Measurements from ENCODE around the gene DBN1. TPM values are rescaled to one million over a fixed set of nuclear protein-coding genes. Genes with fewer than 3 reads are reported as not detected.
A peak's percentile ranks its signal among the peaks of the same experiment; 100 is the strongest.

DBN1 gene
- total RNA-seq, 2 experiments from 2014 or later = 101 to 105 TPM

GRCh38 chr5:177428574-177429217, 44.7 kb downstream of the DBN1 start:
- Mint-ChIP-seq H3K36me3 (ENCODE audit: low read depth) (peaks cover 61% of the 10 kb centered on the region), H3K4me3 (peak overlapping the region; percentile 97), H3K4me1 (ENCODE audit: low read depth) (peaks cover 55% of the 10 kb centered on the region), H3K27me3 (no peaks in the 10 kb centered on the region), H3K27ac (peak overlapping the region; percentile 98), H3K9me3 (no peaks in the 10 kb centered on the region)
- CTCF ChIA-PET = interaction anchor here (1.1 to 10.5 kb wide), 9 partner anchors 17 to 72 kb away, joined by 3 to 159 read pairs (median 7); partner anchors contain the start of genes F12 and PFN3
- DNase-seq (peak; percentile 45), ATAC-seq (no peak)
- no peak for TF ChIP-seq CTCF (IDR thresholded peaks at IDR 0.05)
- intact Hi-C loops (cut with micrococcal nuclease) = no loop called here
- POLR2A ChIA-PET = interaction anchor here (0.6 to 15.2 kb wide), 15 partner anchors 12 to 105 kb away, joined by 3 to 606 read pairs (median 4); partner anchors contain the start of genes LMAN2 and PRR7

- TF ChIP-seq CTCF (IDR thresholded peaks at IDR 0.05) = no peak
- no peak for ATAC-seq
- peak; percentile 70 for DNase-seq
- intact Hi-C loops (cut with micrococcal nuclease) = no loop called here
- no peaks in the 10 kb centered on the region for H3K9me3 Mint-ChIP-seq
- no peaks in the 10 kb centered on the region for H3K27me3 Mint-ChIP-seq
- H3K4me3 Mint-ChIP-seq = peak overlapping the region; percentile 97
- POLR2A ChIA-PET = interaction anchor here (0.8 to 15.2 kb wide), 19 partner anchors 12 to 116 kb away, joined by 3 to 606 read pairs (median 4); partner anchors contain the start of genes F12, LMAN2 and PRR7
- peak overlapping the region; percentile 98 for H3K27ac Mint-ChIP-seq
- CTCF ChIA-PET = interaction anchor here (0.6 to 10.5 kb wide), 9 partner anchors 17 to 58 kb away, joined by 3 to 159 read pairs (median 11); partner anchors contain the start of genes F12 and PFN3
- H3K4me1 Mint-ChIP-seq (ENCODE audit: low read depth) = peaks cover 50% of the 10 kb centered on the region
- peaks cover 56% of the 10 kb centered on the region for H3K36me3 Mint-ChIP-seq (ENCODE audit: low read depth)
These were observed 45.4 kb downstream of the DBN1 start for GRCh38 chr5:177427919-177428573.

- DNase-seq = no peak
- ChIA-PET POLR2A (interaction anchor here (0.5 to 15.2 kb wide), 24 partner anchors 10 to 124 kb away, joined by 3 to 606 read pairs (median 4); partner anchors contain the start of genes F12, PRELID1, PRR7 and RAB24), CTCF (interaction anchor here (0.8 to 10.5 kb wide), 8 partner anchors 17 to 38 kb away, joined by 3 to 159 read pairs (median 6); partner anchors contain the start of genes F12 and PFN3)
- H3K27me3 Mint-ChIP-seq = no peaks in the 10 kb centered on the region
- H3K27ac Mint-ChIP-seq = peak overlapping the region; percentile 98
- peak overlapping the region; percentile 97 for H3K4me3 Mint-ChIP-seq
- no peak for ATAC-seq
- no peaks in the 10 kb centered on the region for H3K9me3 Mint-ChIP-seq
- H3K4me1 Mint-ChIP-seq (ENCODE audit: low read depth) = peaks cover 46% of the 10 kb centered on the region
- TF ChIP-seq CTCF (IDR thresholded peaks at IDR 0.05) = no peak
- peaks cover 52% of the 10 kb centered on the region for H3K36me3 Mint-ChIP-seq (ENCODE audit: low read depth)
- intact Hi-C loops (cut with micrococcal nuclease) = no loop called here
These were observed 46.1 kb downstream of the DBN1 start for GRCh38 chr5:177427211-177427822.

GRCh38 chr5:177426566-177427210, 46.7 kb downstream of the DBN1 start, which contains the start of gene GRK6:
GRK6 (plus strand) TSS chr5:177426676; CDS start chr5:177426846, 170 bp downstream.
- no peak for TF ChIP-seq CTCF (IDR thresholded peaks at IDR 0.05)
- Mint-ChIP-seq H3K4me1 (ENCODE audit: low read depth) (peaks cover 42% of the 10 kb centered on the region), H3K4me3 (peak within 1 kb of the TSS; percentile 97), H3K27ac (peak within 1 kb of the TSS; percentile 98), H3K9me3 (no peaks in the 10 kb centered on the region), H3K36me3 (ENCODE audit: low read depth) (peaks cover 45% of the 10 kb centered on the region), H3K27me3 (no peaks in the 10 kb centered on the region)
- ChIA-PET POLR2A (interaction anchor here (0.6 to 15.2 kb wide), 22 partner anchors 9 to 123 kb away, joined by 3 to 606 read pairs (median 4); partner anchors contain the start of genes F12, LMAN2, PRELID1 and PRR7), CTCF (interaction anchor here (0.7 to 10.5 kb wide), 10 partner anchors 12 to 109 kb away, joined by 3 to 159 read pairs (median 5); partner anchors contain the start of genes F12 and PFN3)
- intact Hi-C loops (cut with micrococcal nuclease) = no loop called here
- DNase-seq (peak; percentile 81), ATAC-seq (peak; percentile 6)

Data from activated CD8-positive, alpha-beta T cell treated with anti-CD3 and anti-CD28 coated beads for 36 hours (primary cell).